HFF-Myc (cell line): ENCODE measurements around the gene AGXT2.

Experiments
- DNase-seq: peaks from one replicate; pipeline ENCODE4 v3.0.0-alpha.2; 2011; ENCODE audit warnings: low read depth; ENCODE audit errors: extremely low read depth
- H3K4me3 ChIP-seq: replicated peaks from 2 replicates; pipeline ENCODE4 v1.5.1; 2011; ENCODE audit warnings: low read depth, mild to moderate bottlenecking, control low read depth, low read length
- CTCF ChIP-seq: IDR thresholded peaks from 2 replicates; pipeline ENCODE4 v1.5.1; 2012; ENCODE audit warnings: mild to moderate bottlenecking, low read depth, low read length, control low read depth; ENCODE audit errors: missing control alignments

Gene AGXT2, protein sequence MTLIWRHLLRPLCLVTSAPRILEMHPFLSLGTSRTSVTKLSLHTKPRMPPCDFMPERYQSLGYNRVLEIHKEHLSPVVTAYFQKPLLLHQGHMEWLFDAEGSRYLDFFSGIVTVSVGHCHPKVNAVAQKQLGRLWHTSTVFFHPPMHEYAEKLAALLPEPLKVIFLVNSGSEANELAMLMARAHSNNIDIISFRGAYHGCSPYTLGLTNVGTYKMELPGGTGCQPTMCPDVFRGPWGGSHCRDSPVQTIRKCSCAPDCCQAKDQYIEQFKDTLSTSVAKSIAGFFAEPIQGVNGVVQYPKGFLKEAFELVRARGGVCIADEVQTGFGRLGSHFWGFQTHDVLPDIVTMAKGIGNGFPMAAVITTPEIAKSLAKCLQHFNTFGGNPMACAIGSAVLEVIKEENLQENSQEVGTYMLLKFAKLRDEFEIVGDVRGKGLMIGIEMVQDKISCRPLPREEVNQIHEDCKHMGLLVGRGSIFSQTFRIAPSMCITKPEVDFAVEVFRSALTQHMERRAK

GRCh38 chr5:35047785-35048404, at the start of gene AGXT2:
Gene AGXT2 (minus strand): TSS chr5:35047949. CDS start chr5:35047892, 57 bp downstream.
- DNase-seq, result no peak
- H3K4me3 ChIP-seq, result no peak within 1 kb of the TSS
- TF ChIP-seq CTCF, result no peak

GRCh38 chr5:35096932-35097331, 49.2 kb upstream of the AGXT2 start:
- no peak for DNase-seq

GRCh38 chr5:35096216-35096615, 48.5 kb upstream of the AGXT2 start:
- TF ChIP-seq CTCF, result no peak
- H3K4me3 ChIP-seq, result no peak overlapping the region
- peak; percentile 92 for DNase-seq

More at GRCh38 chr5:35096932-35097331, 49.2 kb upstream of the AGXT2 start:
- TF ChIP-seq CTCF, result no peak
- no peak overlapping the region for H3K4me3 ChIP-seq

GRCh38 chr5:35095366-35095765, 47.6 kb upstream of the AGXT2 start:
- TF ChIP-seq CTCF, result no peak
- H3K4me3 ChIP-seq, result no peak overlapping the region
- no peak for DNase-seq

DNA sequence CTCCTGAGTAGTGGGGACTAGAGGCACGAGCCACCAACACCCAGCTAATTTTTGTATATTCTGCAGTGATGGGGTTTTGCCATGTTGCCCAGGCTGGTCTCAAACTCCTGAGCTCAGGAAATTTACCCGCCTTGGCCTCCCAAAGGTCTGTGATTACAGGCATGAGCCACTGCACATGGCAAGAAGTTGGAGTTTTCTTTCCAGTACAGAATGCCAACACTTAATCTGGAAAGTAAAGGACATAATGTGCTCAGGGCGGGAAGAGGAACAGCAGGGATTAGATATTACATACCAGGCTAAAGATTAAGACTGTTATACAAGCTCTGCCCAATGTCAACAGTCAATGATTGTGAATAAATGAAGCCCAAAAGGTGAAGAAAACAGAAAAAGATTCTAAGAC, 47.2 kb upstream of the AGXT2 start:
- DNase-seq, result no peak
- no peak for TF ChIP-seq CTCF
- H3K4me3 ChIP-seq, result no peak overlapping the region

DNA sequence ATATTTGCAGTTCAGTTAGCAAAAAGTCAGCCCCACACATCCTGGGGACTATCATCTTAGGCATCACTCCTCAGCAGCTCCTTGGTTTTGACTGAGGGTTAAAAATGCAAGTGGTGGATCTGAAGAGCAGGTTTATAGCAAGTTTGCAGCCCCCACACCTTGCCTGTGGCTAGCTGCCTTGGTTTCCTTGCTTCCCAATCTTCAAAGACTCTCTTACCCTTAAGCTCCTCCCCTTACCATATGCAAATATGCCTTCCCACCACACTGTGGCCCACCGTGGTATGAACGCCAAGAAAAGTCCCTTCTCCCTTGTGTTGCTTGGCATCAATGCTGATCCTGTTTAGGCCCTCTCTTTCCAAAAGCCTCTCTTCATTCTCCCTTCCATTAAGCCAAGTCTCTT, 45.0 kb upstream of the AGXT2 start:
- DNase-seq, result no peak
- no peak for TF ChIP-seq CTCF
- H3K4me3 ChIP-seq, result no peak overlapping the region
